GM18873 (cell line): Measurements from ENCODE around the gene CALML5.

Experiments used
- ATAC-seq: cut with Tn5 transposase; IDR thresholded peaks from one replicate; pipeline ENCODE4 v1.9.1; 2021; ENCODE audit warnings: mild to moderate bottlenecking, moderate library complexity, moderate number of reproducible peaks; ENCODE audit not compliant: unreplicated experiment, low FRiP score

Gene CALML5

GRCh38 chr10:5468262-5469106 lies 30.9 kb downstream of the CALML5 start:
- ATAC-seq, result no peak

GRCh38 chr10:5467634-5468255 lies 31.6 kb downstream of the CALML5 start:
- no peak for ATAC-seq

GRCh38 chr10:5467207-5467535 lies 32.2 kb downstream of the CALML5 start:
- no peak for ATAC-seq

- no peak for ATAC-seq
Observed at GRCh38 chr10:5466451-5467206, 32.7 kb downstream of the CALML5 start.

- no peak for ATAC-seq
Observed at GRCh38 chr10:5465976-5466450, 33.4 kb downstream of the CALML5 start.

GRCh38 chr10:5464546-5464945 lies 34.8 kb downstream of the CALML5 start:
- no peak for ATAC-seq

GRCh38 chr10:5462841-5463293 lies 36.5 kb downstream of the CALML5 start:
- no peak for ATAC-seq

- ATAC-seq, result no peak
Observed at GRCh38 chr10:5461914-5462840, 37.2 kb downstream of the CALML5 start.

- no peak for ATAC-seq
Observed at GRCh38 chr10:5461203-5461588, 38.2 kb downstream of the CALML5 start.

GRCh38 chr10:5460468-5461202 lies 38.7 kb downstream of the CALML5 start:
- ATAC-seq, result no peak

- no peak for ATAC-seq
Observed at GRCh38 chr10:5458949-5459747, 40.2 kb downstream of the CALML5 start.

- ATAC-seq, result no peak
Observed at GRCh38 chr10:5458425-5458824, 40.9 kb downstream of the CALML5 start.

- no peak for ATAC-seq
Observed at GRCh38 chr10:5457741-5458140, 41.6 kb downstream of the CALML5 start.

GRCh38 chr10:5456563-5456962 lies 42.8 kb downstream of the CALML5 start:
- ATAC-seq, result no peak

GRCh38 chr10:5453749-5454489 lies 45.5 kb downstream of the CALML5 start:
- ATAC-seq, result no peak

GRCh38 chr10:5450605-5451384 lies 48.6 kb downstream of the CALML5 start:
- ATAC-seq, result no peak

GRCh38 chr10:5449823-5450222 lies 49.5 kb downstream of the CALML5 start:
- no peak for ATAC-seq
